Sigmoid colon (tissue), 4 donors: Measurements from ENCODE around the gene DHRS11.

Source experiments
- CTCF ChIP-seq, 4 experiments: fragments of 450-650 bp in 3 of 4; fragments of 200-600 bp in 1 of 4; IDR thresholded peaks; one replicate each; pipeline ENCODE4 v1.5.1; 2016 to 2019; ENCODE audit warnings: antibody characterized with exemption in 4 of 4, mild to moderate bottlenecking in 3 of 4, moderate library complexity in 2 of 4
- EP300 ChIP-seq, 4 donors: sonication (generic); formaldehyde crosslinking; IDR thresholded peaks; one replicate each; pipeline ENCODE4 v1.6.1; 2017; ENCODE audit warnings: antibody characterized with exemption in 4 of 4
- POLR2A ChIP-seq, 2 donors: fragments of 450-650 bp; IDR thresholded peaks; one replicate each; pipeline ENCODE4 v1.6.1; 2016; ENCODE audit warnings: antibody characterized with exemption in 2 of 2, mild to moderate bottlenecking in 2 of 2, moderate library complexity in 2 of 2
- POLR2AphosphoS5 ChIP-seq, 4 donors: sonication (generic); formaldehyde crosslinking; IDR thresholded peaks; one replicate each; pipeline ENCODE4 v1.6.1; 2017; ENCODE audit warnings: antibody characterized with exemption in 4 of 4

- TF ChIP-seq CTCF (IDR thresholded peaks at IDR 0.05) (no peak), POLR2A (IDR thresholded peaks at IDR 0.05) (no peak), EP300 (IDR thresholded peaks at IDR 0.05) (no peak), POLR2AphosphoS5 (IDR thresholded peaks at IDR 0.05) (peak in 2 of 4 donors; percentile 52 to 53)
Observed at GRCh38 chr17:36591434-36592315, at the start of gene DHRS11.
